CD4-positive, alpha-beta memory T cell (primary cell): ENCODE results near the gene CAV3. TPM values are rescaled to one million over a fixed set of nuclear protein-coding genes. Genes with fewer than 3 reads are reported as not detected.

Source experiments
- CTCF ChIA-PET: fragments of 350-600 bp; sonication (Branson Sonifier 250); formaldehyde crosslinking; loops from one replicate; lab custom pipeline; 2021; ENCODE audit warnings: inconsistent platforms; ENCODE audit not compliant: partially characterized antibody; lab: Charles Lee
- POLR2A ChIA-PET: fragments of 350-600 bp; sonication (Branson Sonifier 250); formaldehyde crosslinking; loops from one replicate; lab custom pipeline; 2021; ENCODE audit not compliant: partially characterized antibody; lab: Charles Lee
- DNase-seq, 5 donors: peaks; one replicate each; pipeline versions ENCODE4 v3.0.0 to v3.0.0-alpha.2; 2020 to 2022; ENCODE audit warnings: mixed read lengths in 1 of 5
- H3K27ac ChIP-seq: one replicate; pipeline ENCODE4 v1.7.0; 2013; ENCODE audit warnings: low read depth, low read length
- H3K27me3 ChIP-seq: 2 replicates; pipeline ENCODE4 v1.7.0; 2013; ENCODE audit warnings: mild to moderate bottlenecking, low read length, moderate library complexity; ENCODE audit not compliant: insufficient read depth
- H3K36me3 ChIP-seq: 2 replicates; pipeline ENCODE4 v1.7.0; 2013; ENCODE audit warnings: mild to moderate bottlenecking, low read length, moderate library complexity; ENCODE audit not compliant: insufficient read depth
- H3K4me1 ChIP-seq: 2 replicates; pipeline ENCODE4 v1.7.0; 2013; ENCODE audit warnings: mild to moderate bottlenecking, low read length, moderate library complexity; ENCODE audit not compliant: insufficient read depth
- H3K4me3 ChIP-seq, 2 donors: one replicate each; pipeline ENCODE4 v1.7.0; 2013; ENCODE audit warnings: low read length in 2 of 2, mild to moderate bottlenecking in 1 of 2
- H3K9me3 ChIP-seq, 2 donors: one replicate each; pipeline ENCODE4 v1.7.0; 2013; ENCODE audit warnings: low read length in 2 of 2, control low read depth in 1 of 2; ENCODE audit not compliant: control insufficient read depth in 1 of 2
- H3K27ac Mint-ChIP-seq, 7 donors: one replicate each; pipeline ENCODE4 v1.8.0; 2020 to 2021; ENCODE audit warnings: mixed read lengths in 7 of 7, mild to moderate bottlenecking in 6 of 7, inconsistent platforms in 3 of 7, moderate library complexity in 3 of 7
- H3K27me3 Mint-ChIP-seq, 2 donors: one replicate each; pipeline ENCODE4 v1.8.0; 2020 to 2021; ENCODE audit warnings: mixed read lengths in 2 of 2
- H3K36me3 Mint-ChIP-seq, 2 donors: one replicate each; pipeline ENCODE4 v1.8.0; 2020 to 2021; ENCODE audit warnings: mixed read lengths in 2 of 2, inconsistent platforms in 1 of 2, mild to moderate bottlenecking in 1 of 2
- H3K4me1 Mint-ChIP-seq, 4 donors: one replicate each; pipeline ENCODE4 v1.8.0; 2020 to 2021; ENCODE audit warnings: mixed read lengths in 4 of 4, mild to moderate bottlenecking in 1 of 4
- H3K4me3 Mint-ChIP-seq, 8 donors: one replicate each; pipeline ENCODE4 v1.8.0; 2020 to 2021; ENCODE audit warnings: mixed read lengths in 8 of 8, mild to moderate bottlenecking in 7 of 8, moderate library complexity in 6 of 8, inconsistent platforms in 3 of 8
- H3K9me3 Mint-ChIP-seq, 8 donors: one replicate each; pipeline ENCODE4 v1.8.0; 2020 to 2021; ENCODE audit warnings: mixed read lengths in 8 of 8, mild to moderate bottlenecking in 5 of 8, inconsistent platforms in 3 of 8, moderate library complexity in 1 of 8
- intact Hi-C: fragments of 100-400 bp; cut with micrococcal nuclease; formaldehyde crosslinking; loops from one replicate; pipeline ENCODE4 v1.15.1; 2023
- polyA plus RNA-seq, 2 donors: library from polyadenylated mRNA; unstranded; fragments of 300-500 nt; fragmentation: Illumina TruSeq; gene quantifications; one replicate each; pipeline ENCODE4 v1.2.3, GENCODE V29; 2021
- total RNA-seq, 2 experiments: library from RNA; stranded (reverse); gene quantifications; one replicate each; pipeline ENCODE4 v1.2.3, GENCODE V29; 2021

The CAV3 gene
- total and polyA plus RNA-seq, 4 experiments from 2014 or later = not detected

DNA sequence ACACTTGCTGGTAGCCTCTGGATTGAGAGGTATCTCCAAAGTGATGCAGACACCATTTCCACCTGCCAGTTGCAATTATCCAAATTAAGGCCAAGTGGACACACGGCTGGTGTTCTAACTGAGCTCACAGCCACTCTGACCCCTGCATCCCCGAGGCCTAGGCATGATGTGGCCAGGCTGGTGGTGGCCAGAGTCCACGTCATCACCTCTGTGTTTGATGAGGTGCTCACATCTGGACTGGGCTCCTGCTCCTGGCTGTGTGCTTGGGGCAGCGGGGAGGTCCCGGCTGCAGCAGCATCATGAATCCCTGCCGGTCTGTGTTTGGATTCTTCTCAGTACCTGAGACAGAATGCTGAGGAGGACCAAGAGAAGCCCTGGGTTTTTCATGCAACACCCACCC lies 30.9 kb downstream of the CAV3 start:
- Histone ChIP-seq H3K9me3 (no peaks in the 10 kb centered on the region), H3K4me1 (peaks cover 12% of the 10 kb centered on the region), H3K27ac (no peak overlapping the region), H3K36me3 (no peaks in the 10 kb centered on the region), H3K27me3 (peaks cover 6% of the 10 kb centered on the region), H3K4me3 (no peak overlapping the region)
- Mint-ChIP-seq H3K4me1 (peaks cover 2 to 10% (median 5%) of the 10 kb centered on the region in 4 donors), H3K36me3 (no peaks in the 10 kb centered on the region), H3K9me3 (peaks cover 0 to 1% (median 0%) of the 10 kb centered on the region in 8 donors), H3K27ac (no peak overlapping the region), H3K27me3 (peaks cover 10 to 16% of the 10 kb centered on the region in 2 donors), H3K4me3 (no peak overlapping the region)
- no peak for DNase-seq
- CTCF ChIA-PET = no interaction called here
- intact Hi-C loops = no loop called here
- POLR2A ChIA-PET = no interaction called here

DNA sequence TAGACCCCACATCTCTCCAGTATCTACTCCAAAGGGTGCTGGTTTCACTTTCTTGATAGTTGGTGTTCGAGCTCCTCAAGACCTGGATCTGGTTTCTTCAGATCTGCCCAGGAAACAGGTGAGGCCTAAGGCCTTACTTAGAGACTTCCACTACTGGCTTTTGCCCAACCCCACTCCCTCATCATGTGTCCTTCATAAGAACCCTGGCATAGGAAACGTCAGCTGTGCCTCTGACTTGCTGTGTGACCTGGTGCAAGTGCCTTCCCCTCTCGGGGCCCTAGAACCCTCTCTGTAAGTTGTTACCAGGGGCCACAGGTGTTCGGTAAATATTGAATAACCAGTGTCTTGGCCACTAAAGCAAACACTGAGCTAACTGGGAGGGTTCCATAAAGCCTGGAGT lies 31.9 kb downstream of the CAV3 start:
- ChIA-PET POLR2A (no interaction called here), CTCF (interaction anchor here (1.5 kb wide), 1 partner anchor 62 kb away, joined by 3 read pairs; no protein-coding TSS in a partner anchor)
- no peaks in the 10 kb centered on the region for H3K9me3 ChIP-seq
- peaks cover 9% of the 10 kb centered on the region for H3K27me3 ChIP-seq
- H3K4me3 Mint-ChIP-seq = no peak overlapping the region
- peaks cover 4 to 13% (median 7%) of the 10 kb centered on the region in 4 donors for H3K4me1 Mint-ChIP-seq
- no peaks in the 10 kb centered on the region for H3K36me3 ChIP-seq
- no peaks in the 10 kb centered on the region for H3K36me3 Mint-ChIP-seq
- peaks cover 13% of the 10 kb centered on the region for H3K4me1 ChIP-seq
- intact Hi-C loops = no loop called here
- no peak overlapping the region for H3K27ac ChIP-seq
- DNase-seq = no peak
- H3K27ac Mint-ChIP-seq = peak overlapping the region in 1 of 7 donors; percentile 64
- peaks cover 0 to 1% (median 0%) of the 10 kb centered on the region in 8 donors for H3K9me3 Mint-ChIP-seq
- no peak overlapping the region for H3K4me3 ChIP-seq
- peaks cover 19 to 23% of the 10 kb centered on the region in 2 donors for H3K27me3 Mint-ChIP-seq

DNA sequence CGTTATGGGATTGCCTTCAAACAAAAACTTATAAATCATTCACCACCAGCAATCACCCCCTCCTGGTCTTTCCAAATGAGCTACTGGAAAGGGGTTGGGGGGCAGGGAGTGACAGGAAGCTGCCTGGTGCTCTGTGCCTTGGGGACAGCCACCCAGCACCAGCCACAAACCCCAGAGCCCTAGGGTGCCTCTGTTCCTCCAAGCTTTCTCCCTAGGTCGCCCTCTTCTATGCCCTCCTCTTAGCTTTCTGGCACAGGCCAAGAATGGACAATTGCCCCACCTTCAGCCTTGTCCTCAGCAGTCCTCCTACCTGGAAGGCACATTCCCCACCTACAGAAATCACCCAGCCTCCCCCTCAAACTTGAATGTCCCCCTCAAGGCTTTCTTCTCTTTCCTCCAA lies 32.5 kb downstream of the CAV3 start:
- Mint-ChIP-seq H3K27me3 (peaks cover 22 to 25% of the 10 kb centered on the region in 2 donors), H3K4me3 (peak overlapping the region in 1 of 8 donors; percentile 61), H3K9me3 (peaks cover 0 to 1% (median 0%) of the 10 kb centered on the region in 8 donors), H3K27ac (no peak overlapping the region), H3K36me3 (no peaks in the 10 kb centered on the region), H3K4me1 (peaks cover 4 to 13% (median 7%) of the 10 kb centered on the region in 4 donors)
- H3K27ac ChIP-seq = no peak overlapping the region
- no peak overlapping the region for H3K4me3 ChIP-seq
- H3K4me1 ChIP-seq = peaks cover 13% of the 10 kb centered on the region
- no peaks in the 10 kb centered on the region for H3K9me3 ChIP-seq
- H3K27me3 ChIP-seq = peaks cover 9% of the 10 kb centered on the region
- CTCF ChIA-PET = interaction anchor here (1.5 kb wide), 1 partner anchor 62 kb away, joined by 3 read pairs; no protein-coding TSS in a partner anchor
- intact Hi-C loops = no loop called here
- POLR2A ChIA-PET = no interaction called here
- no peaks in the 10 kb centered on the region for H3K36me3 ChIP-seq
- no peak for DNase-seq

DNA sequence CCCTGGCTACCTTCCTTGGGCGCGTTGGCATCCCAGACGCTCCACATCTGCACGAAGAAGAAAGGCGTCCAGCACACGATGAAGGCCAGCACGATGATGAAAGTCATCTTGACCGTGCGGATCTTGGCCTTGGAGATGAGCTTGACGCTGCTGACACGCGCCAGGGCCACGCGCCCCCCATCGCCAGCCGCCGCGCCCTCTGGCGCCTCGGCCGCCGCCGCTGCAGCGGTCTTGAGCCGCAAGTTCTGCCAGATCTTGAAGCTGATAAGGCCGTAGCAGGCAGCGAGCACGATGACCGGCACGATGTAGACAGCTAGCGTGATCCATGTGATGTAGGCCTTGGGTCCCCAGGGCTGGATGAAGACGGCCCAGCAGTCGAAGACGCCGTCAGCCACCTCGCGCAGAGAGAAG lies 33.7 kb downstream of the CAV3 start:
- peaks cover 4 to 13% (median 7%) of the 10 kb centered on the region in 4 donors for H3K4me1 Mint-ChIP-seq
- peaks cover 0 to 1% (median 0%) of the 10 kb centered on the region in 8 donors for H3K9me3 Mint-ChIP-seq
- ChIA-PET CTCF (no interaction called here), POLR2A (no interaction called here)
- H3K4me3 ChIP-seq = no peak overlapping the region
- no peak for DNase-seq
- no peak overlapping the region for H3K4me3 Mint-ChIP-seq
- no peak overlapping the region for H3K27ac Mint-ChIP-seq
- no peaks in the 10 kb centered on the region for H3K9me3 ChIP-seq
- H3K27me3 Mint-ChIP-seq = peaks cover 23 to 25% of the 10 kb centered on the region in 2 donors
- no peaks in the 10 kb centered on the region for H3K36me3 ChIP-seq
- H3K36me3 Mint-ChIP-seq = no peaks in the 10 kb centered on the region
- H3K27ac ChIP-seq = no peak overlapping the region
- H3K4me1 ChIP-seq = peaks cover 13% of the 10 kb centered on the region
- peaks cover 9% of the 10 kb centered on the region for H3K27me3 ChIP-seq
- intact Hi-C loops = no loop called here

DNA sequence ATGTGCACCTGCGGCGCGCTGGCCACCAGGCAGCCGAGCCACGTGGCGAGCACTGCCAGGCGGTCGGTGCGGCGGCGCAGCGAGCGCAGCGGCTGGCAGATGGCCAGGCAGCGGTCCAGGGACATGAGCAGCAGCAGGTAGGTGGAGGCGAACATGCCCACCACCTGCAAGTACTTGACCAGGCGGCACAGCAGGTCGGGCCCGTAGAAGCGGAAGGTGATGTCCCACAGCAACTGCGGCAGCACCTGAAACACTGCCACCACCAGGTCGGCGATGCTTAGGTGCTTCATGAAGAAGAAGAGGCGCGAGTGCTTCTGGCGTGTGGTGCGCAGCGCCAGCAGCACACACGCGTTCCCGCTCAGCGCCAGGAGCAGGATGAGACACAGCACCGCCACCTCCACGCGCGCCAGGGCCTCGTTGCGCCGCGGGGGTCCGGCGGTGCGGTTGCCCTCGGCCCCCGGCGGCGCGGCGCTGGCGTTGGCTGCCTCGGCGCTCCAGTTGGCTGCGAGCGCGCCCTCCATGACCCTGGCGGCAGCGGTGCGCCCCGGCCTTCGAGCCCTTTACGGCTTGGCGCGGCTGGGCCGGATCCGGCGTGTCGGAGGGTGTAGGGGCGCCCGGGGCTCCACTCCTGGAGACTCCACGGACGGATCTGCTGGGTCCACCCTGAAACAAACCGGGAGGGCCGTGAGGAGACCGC lies 34.2 kb downstream of the CAV3 start:
- Histone ChIP-seq H3K4me3 (no peak overlapping the region), H3K9me3 (no peaks in the 10 kb centered on the region), H3K27me3 (peaks cover 9% of the 10 kb centered on the region), H3K27ac (no peak overlapping the region), H3K36me3 (no peaks in the 10 kb centered on the region), H3K4me1 (peaks cover 13% of the 10 kb centered on the region)
- ChIA-PET POLR2A (no interaction called here), CTCF (no interaction called here)
- Mint-ChIP-seq H3K9me3 (peaks cover 0 to 1% (median 0%) of the 10 kb centered on the region in 8 donors), H3K27ac (no peak overlapping the region), H3K4me1 (peaks cover 4 to 13% (median 7%) of the 10 kb centered on the region in 4 donors), H3K4me3 (no peak overlapping the region), H3K36me3 (no peaks in the 10 kb centered on the region), H3K27me3 (peaks cover 23 to 25% of the 10 kb centered on the region in 2 donors)
- intact Hi-C loops = no loop called here
- no peak for DNase-seq

- H3K27ac Mint-ChIP-seq = no peak overlapping the region
- no peaks in the 10 kb centered on the region for H3K36me3 Mint-ChIP-seq
- H3K4me1 Mint-ChIP-seq = peaks cover 4 to 13% (median 7%) of the 10 kb centered on the region in 4 donors
- peaks cover 13% of the 10 kb centered on the region for H3K4me1 ChIP-seq
- H3K27me3 Mint-ChIP-seq = peaks cover 22 to 25% of the 10 kb centered on the region in 2 donors
- H3K27me3 ChIP-seq = peaks cover 9% of the 10 kb centered on the region
- no peaks in the 10 kb centered on the region for H3K9me3 ChIP-seq
- ChIA-PET CTCF (interaction anchor here (1.2 to 2.1 kb wide), 5 partner anchors 9 to 534 kb away, joined by 4 to 11 read pairs (median 5); no protein-coding TSS in a partner anchor), POLR2A (no interaction called here)
- no peak overlapping the region for H3K27ac ChIP-seq
- H3K36me3 ChIP-seq = no peaks in the 10 kb centered on the region
- DNase-seq = no peak
- H3K4me3 ChIP-seq = no peak overlapping the region
- intact Hi-C loops = no loop called here
- peak overlapping the region in 4 of 8 donors; percentile 23 to 75 (median 42) for H3K4me3 Mint-ChIP-seq
- no peaks in the 10 kb centered on the region for H3K9me3 Mint-ChIP-seq
These were observed 34.9 kb downstream of the CAV3 start for GRCh38 chr3:8768364-8769087.
